Measurements from ENCODE around the gene FOXN3.

Gene FOXN3

GRCh38 chr14:89430391-89431236 lies 13.6 kb upstream of the FOXN3 start:
- DNase-seq, result peak; percentile 28

GRCh38 chr14:89429199-89430181 lies 12.5 kb upstream of the FOXN3 start:
- peak; percentile 66 for DNase-seq

- peak; percentile 81 for DNase-seq
Observed at GRCh38 chr14:89428546-89429198, 11.6 kb upstream of the FOXN3 start.

GRCh38 chr14:89428173-89428523 lies 11.1 kb upstream of the FOXN3 start:
- DNase-seq, result no peak

- no peak for DNase-seq
Observed at GRCh38 chr14:89427426-89428172, 10.6 kb upstream of the FOXN3 start.

GRCh38 chr14:89425931-89426330 lies 8.9 kb upstream of the FOXN3 start:
- peak; percentile 96 for DNase-seq

GRCh38 chr14:89424241-89424640 lies 7.2 kb upstream of the FOXN3 start:
- DNase-seq, result no peak

- no peak for DNase-seq
Observed at GRCh38 chr14:89422952-89423345, 5.9 kb upstream of the FOXN3 start.

- DNase-seq, result peak; percentile 74
Observed at GRCh38 chr14:89422181-89422951, 5.3 kb upstream of the FOXN3 start.

- DNase-seq, result no peak
Observed at GRCh38 chr14:89420502-89420901, 3.5 kb upstream of the FOXN3 start.

GRCh38 chr14:89419973-89420482 lies 3.0 kb upstream of the FOXN3 start:
- no peak for DNase-seq

GRCh38 chr14:89418976-89419375 lies 1.9 kb upstream of the FOXN3 start:
- no peak for DNase-seq

- peak; percentile 70 for DNase-seq
Observed at GRCh38 chr14:89418452-89418851, 1.4 kb upstream of the FOXN3 start.

GRCh38 chr14:89417465-89418225 lies 612 bp upstream of the FOXN3 start:
- DNase-seq, result peak; percentile 71

GRCh38 chr14:89416002-89416995 lies 734 bp downstream of the FOXN3 start:
- peak; percentile 99 for DNase-seq

GRCh38 chr14:89415159-89415558 lies 1.9 kb downstream of the FOXN3 start:
- no peak for DNase-seq

- DNase-seq, result no peak
Observed at GRCh38 chr14:89411976-89412375, 5.1 kb downstream of the FOXN3 start.

- no peak for DNase-seq
Observed at GRCh38 chr14:89409961-89410360, 7.1 kb downstream of the FOXN3 start.
